Sigmoid colon (tissue), 7 donors: ENCODE results near the gene B3GALT6. TPM values are rescaled to one million over a fixed set of nuclear protein-coding genes. Genes with fewer than 3 reads are reported as not detected.

Experiments used
- DNase-seq: peaks from one replicate; pipeline ENCODE4 v3.0.0-alpha.2; 2019
- H3K27ac ChIP-seq, 4 donors: fragments of 200-600 bp; sonication (generic); one replicate each; pipeline ENCODE4 v1.5.1; 2016 to 2019; ENCODE audit warnings: mild to moderate bottlenecking in 1 of 4
- H3K27me3 ChIP-seq, 3 donors: fragments of 200-600 bp; sonication (generic); one replicate each; pipeline ENCODE4 v1.5.1; 2019; ENCODE audit warnings: mild to moderate bottlenecking in 1 of 3
- H3K36me3 ChIP-seq, 4 donors: fragments of 200-600 bp; sonication (generic); one replicate each; pipeline ENCODE4 v1.5.1; 2016 to 2019
- H3K4me1 ChIP-seq, 4 donors: fragments of 200-600 bp; sonication (generic); one replicate each; pipeline ENCODE4 v1.5.1; 2017 to 2019
- H3K4me3 ChIP-seq, 4 donors: fragments of 200-600 bp; sonication (generic); one replicate each; pipeline ENCODE4 v1.5.1; 2017 to 2019; ENCODE audit warnings: mild to moderate bottlenecking in 2 of 4, moderate library complexity in 1 of 4
- H3K9me3 ChIP-seq, 4 donors: fragments of 200-600 bp in 3 of 4; sonication (generic) in 3 of 4; one replicate each; pipeline versions ENCODE4 v1.5.1 to v1.6.1; 2013 to 2019
- CTCF ChIP-seq, 4 experiments: fragments of 450-650 bp in 3 of 4; fragments of 200-600 bp in 1 of 4; IDR thresholded peaks; one replicate each; pipeline ENCODE4 v1.5.1; 2016 to 2019; ENCODE audit warnings: antibody characterized with exemption in 4 of 4, mild to moderate bottlenecking in 3 of 4, moderate library complexity in 2 of 4
- EP300 ChIP-seq, 4 donors: sonication (generic); formaldehyde crosslinking; IDR thresholded peaks; one replicate each; pipeline ENCODE4 v1.6.1; 2017; ENCODE audit warnings: antibody characterized with exemption in 4 of 4
- POLR2A ChIP-seq, 2 donors: fragments of 450-650 bp; IDR thresholded peaks; one replicate each; pipeline ENCODE4 v1.6.1; 2016; ENCODE audit warnings: antibody characterized with exemption in 2 of 2, mild to moderate bottlenecking in 2 of 2, moderate library complexity in 2 of 2
- POLR2AphosphoS5 ChIP-seq, 4 donors: sonication (generic); formaldehyde crosslinking; IDR thresholded peaks; one replicate each; pipeline ENCODE4 v1.6.1; 2017; ENCODE audit warnings: antibody characterized with exemption in 4 of 4
- WGBS, 2 donors: extraction: QIAGEN DNeasy Blood & Tissue Kit; methylation state at CpG; one replicate each; pipeline ENCODE4 v1.1.7; 2013; 5-methylcytosine and 5-hydroxymethylcytosine counted together
- intact Hi-C: fragments of 100-400 bp; cut with DNase I; formaldehyde crosslinking; loops from one replicate; pipeline ENCODE4 v1.15.1; 2023
- polyA plus RNA-seq, 3 donors: library from polyadenylated mRNA; stranded (reverse); fragments of 200-250 nt; gene quantifications; one replicate each; pipeline ENCODE4 v1.2.3, GENCODE V29; 2013
- total RNA-seq, 4 donors: library from RNA; depleted of rRNA; stranded (reverse); fragments of >200 nt; gene quantifications; one replicate each; pipeline ENCODE4 v1.1.0, GENCODE V29; 2016
- donor health status: healthy with polysubstance abuse.
- donor health status: Bipolar disorder and iron deficiency.
- donor health status: healthy.

B3GALT6 gene
- total and polyA plus RNA-seq, 7 donors, result 1.8 to 12.5 (median 9.1) TPM

GRCh38 chr1:1240822-1241587 lies 9.0 kb downstream of the B3GALT6 start:
- peaks cover 0 to 13% (median under 1%) of the 10 kb centered on the region in 4 donors for H3K4me1 ChIP-seq
- H3K27ac ChIP-seq, result no peak overlapping the region
- peaks cover 8 to 39% (median 33%) of the 10 kb centered on the region in 3 donors for H3K27me3 ChIP-seq
- no peak for DNase-seq
- H3K9me3 ChIP-seq, result no peaks in the 10 kb centered on the region
- H3K4me3 ChIP-seq, result no peak overlapping the region
- H3K36me3 ChIP-seq, result no peaks in the 10 kb centered on the region
- no peak for TF ChIP-seq EP300 (IDR thresholded peaks at IDR 0.05)
- no peak for TF ChIP-seq POLR2AphosphoS5 (IDR thresholded peaks at IDR 0.05)
- TF ChIP-seq CTCF (IDR thresholded peaks at IDR 0.05), result no peak
- TF ChIP-seq POLR2A (IDR thresholded peaks at IDR 0.05), result no peak
- 33 to 63% methylated on average over 23 of the region's 23 CpGs for WGBS, 2 donors
- intact Hi-C loops, result no loop called here

- Histone ChIP-seq H3K4me1 (peaks cover 0 to 19% (median 7%) of the 10 kb centered on the region in 4 donors), H3K27me3 (peaks cover 14 to 46% (median 40%) of the 10 kb centered on the region in 3 donors), H3K4me3 (no peak overlapping the region), H3K27ac (no peak overlapping the region), H3K9me3 (no peaks in the 10 kb centered on the region), H3K36me3 (no peaks in the 10 kb centered on the region)
- 64 to 89% methylated on average over 26 of the region's 26 CpGs for WGBS, 2 donors
- DNase-seq, result no peak
- intact Hi-C loops, result no loop called here
- TF ChIP-seq CTCF (IDR thresholded peaks at IDR 0.05), result no peak
- no peak for TF ChIP-seq POLR2A (IDR thresholded peaks at IDR 0.05)
- TF ChIP-seq EP300 (IDR thresholded peaks at IDR 0.05), result no peak
- no peak for TF ChIP-seq POLR2AphosphoS5 (IDR thresholded peaks at IDR 0.05)
Measured at GRCh38 chr1:1241588-1242219, 9.7 kb downstream of the B3GALT6 start.

- WGBS, 2 donors, result 75 to 88% methylated on average over 41 of the region's 41 CpGs
Measured at GRCh38 chr1:1242461-1243265, 10.6 kb downstream of the B3GALT6 start.

GRCh38 chr1:1243266-1243660 lies 11.2 kb downstream of the B3GALT6 start:
- H3K27me3 ChIP-seq, result peaks cover 19 to 52% (median 52%) of the 10 kb centered on the region in 3 donors
- no peaks in the 10 kb centered on the region for H3K9me3 ChIP-seq
- H3K4me3 ChIP-seq, result no peak overlapping the region
- H3K27ac ChIP-seq, result no peak overlapping the region
- 73 to 92% methylated on average over 23 of the region's 23 CpGs for WGBS, 2 donors
- H3K4me1 ChIP-seq, result peaks cover 0 to 13% (median 13%) of the 10 kb centered on the region in 4 donors
- no peaks in the 10 kb centered on the region for H3K36me3 ChIP-seq
- no peak for DNase-seq
- TF ChIP-seq CTCF (IDR thresholded peaks at IDR 0.05) (no peak), EP300 (IDR thresholded peaks at IDR 0.05) (no peak), POLR2AphosphoS5 (IDR thresholded peaks at IDR 0.05) (no peak), POLR2A (IDR thresholded peaks at IDR 0.05) (no peak)
- intact Hi-C loops, result no loop called here

More at GRCh38 chr1:1242461-1243265, 10.6 kb downstream of the B3GALT6 start:
- peaks cover 0 to 17% (median 13%) of the 10 kb centered on the region in 4 donors for H3K4me1 ChIP-seq
- TF ChIP-seq POLR2AphosphoS5 (IDR thresholded peaks at IDR 0.05) (no peak), EP300 (IDR thresholded peaks at IDR 0.05) (no peak), POLR2A (IDR thresholded peaks at IDR 0.05) (no peak), CTCF (IDR thresholded peaks at IDR 0.05) (no peak)
- H3K9me3 ChIP-seq, result no peaks in the 10 kb centered on the region
- no peak for DNase-seq
- intact Hi-C loops, result no loop called here
- H3K4me3 ChIP-seq, result no peak overlapping the region
- no peaks in the 10 kb centered on the region for H3K36me3 ChIP-seq
- no peak overlapping the region for H3K27ac ChIP-seq
- H3K27me3 ChIP-seq, result peaks cover 19 to 52% (median 49%) of the 10 kb centered on the region in 3 donors
